HG02678 (cell line): ENCODE measurements around the gene ZBTB46.

Experiments used
- ATAC-seq: cut with Tn5 transposase; IDR thresholded peaks from one replicate; pipeline ENCODE4 v1.9.1; 2021; ENCODE audit warnings: mild to moderate bottlenecking, moderate library complexity; ENCODE audit not compliant: unreplicated experiment

The ZBTB46 gene

DNA sequence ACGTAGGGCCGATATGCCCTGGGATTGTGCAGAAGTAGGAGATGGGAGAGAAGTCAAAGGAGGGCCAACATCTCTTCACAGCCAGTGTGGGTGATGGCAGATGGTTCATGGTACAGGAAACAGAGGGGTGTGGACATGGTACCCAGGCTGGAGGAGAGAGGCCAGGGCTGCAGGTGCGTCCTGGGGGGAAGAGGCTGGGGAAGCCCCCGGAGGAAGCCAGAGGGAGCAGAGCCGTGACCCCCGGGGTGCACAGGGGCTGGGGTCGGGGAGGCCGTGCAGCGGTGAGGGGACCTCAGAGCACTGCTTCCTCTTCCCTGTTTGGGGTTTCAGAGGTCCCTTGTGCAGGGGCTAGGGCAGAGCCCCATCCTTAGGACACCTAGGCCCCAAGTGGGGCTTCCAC is 11.2 kb upstream of the ZBTB46 start:
- no peak for ATAC-seq

DNA sequence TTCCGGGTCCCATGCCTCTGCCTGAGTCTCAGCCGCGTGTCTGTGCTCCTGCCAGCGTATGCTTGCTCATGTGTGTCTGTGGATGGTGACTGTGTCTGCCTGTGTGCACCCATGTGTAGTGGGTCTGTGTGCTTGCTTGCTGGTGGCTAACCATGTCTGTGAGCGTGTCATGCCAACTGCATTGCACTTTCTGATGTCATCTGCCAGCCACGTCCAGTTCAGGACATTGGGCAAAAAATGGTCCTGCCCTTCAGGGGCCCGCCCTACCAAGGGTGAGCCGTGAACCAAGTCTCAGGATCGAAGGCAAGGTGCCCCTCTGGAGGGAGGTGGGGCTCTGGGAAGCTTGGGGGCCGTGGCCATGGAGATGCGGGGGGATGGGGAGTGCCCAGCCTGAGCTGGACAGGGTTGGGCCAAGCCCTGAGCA is 9.4 kb upstream of the ZBTB46 start:
- no peak for ATAC-seq

GRCh38 chr20:63839620-63840019 is 8.6 kb upstream of the ZBTB46 start:
- no peak for ATAC-seq

DNA sequence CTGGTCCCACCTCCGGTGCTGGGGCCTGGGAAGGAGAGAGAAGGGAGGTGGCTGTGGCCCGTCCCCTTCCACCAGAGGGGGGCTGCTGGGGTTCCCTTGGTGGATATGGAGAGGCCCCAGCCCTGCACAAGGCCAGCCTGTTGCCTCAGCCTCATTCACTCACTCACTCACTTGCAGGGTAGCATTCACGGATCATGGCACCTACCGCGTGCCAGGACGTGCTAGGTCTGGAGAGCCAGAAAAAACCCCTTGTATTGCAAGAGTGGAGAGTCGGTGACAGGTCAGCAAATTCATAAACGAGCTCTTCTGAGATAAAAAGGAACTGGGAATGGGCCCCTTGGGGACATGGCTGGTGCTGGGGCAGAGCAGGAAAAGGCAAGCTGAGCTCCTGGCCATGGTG is 6.4 kb upstream of the ZBTB46 start:
- no peak for ATAC-seq

DNA sequence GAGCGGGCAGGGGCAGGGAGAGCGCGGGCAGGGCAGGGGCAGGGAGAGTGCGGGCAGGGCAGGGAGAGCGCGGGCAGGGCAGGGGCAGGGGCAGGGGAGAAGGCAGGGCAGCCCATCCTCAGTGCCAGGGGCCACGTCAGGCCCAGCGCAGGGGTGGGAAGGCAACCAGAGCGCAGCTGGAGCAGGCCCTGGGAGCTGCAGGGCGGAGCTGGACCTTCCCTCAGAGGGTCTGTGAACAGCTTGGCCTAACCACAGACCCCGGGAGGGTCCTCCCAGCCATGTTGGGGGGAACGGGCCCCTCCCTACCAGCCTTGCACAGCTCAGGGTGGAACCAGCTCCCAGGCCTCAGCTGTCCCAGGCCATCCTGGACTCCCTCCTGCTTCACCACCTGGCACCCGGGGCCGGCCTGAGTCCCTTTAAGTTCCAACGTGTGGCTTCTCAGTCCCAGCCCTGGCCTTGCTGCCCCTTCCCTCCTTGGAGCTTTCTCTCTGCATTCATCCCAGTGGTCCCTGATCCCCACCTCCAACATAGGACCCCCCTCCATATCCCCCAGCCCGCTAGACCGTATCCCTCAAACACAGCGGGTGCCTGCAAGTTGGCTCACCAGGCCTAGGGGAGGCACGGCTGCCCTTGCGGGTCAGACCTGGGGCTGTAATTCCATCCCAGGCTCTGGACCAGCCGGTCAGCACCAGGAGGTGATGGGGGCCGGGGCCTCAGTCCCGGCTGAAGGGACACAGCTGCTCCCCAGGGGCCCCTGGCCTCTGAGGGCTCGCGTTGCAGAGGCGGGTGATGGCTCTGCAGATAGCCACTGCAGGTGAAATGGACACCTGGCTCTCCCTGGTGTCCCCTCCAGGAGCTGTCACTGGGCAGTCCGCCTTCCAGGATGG is 5.6 kb upstream of the ZBTB46 start:
- no peak for ATAC-seq

GRCh38 chr20:63835021-63835858 is 4.2 kb upstream of the ZBTB46 start:
- no peak for ATAC-seq

- no peak for ATAC-seq
Measured at GRCh38 chr20:63834491-63834880, 3.4 kb upstream of the ZBTB46 start.

GRCh38 chr20:63833776-63834490 is 2.9 kb upstream of the ZBTB46 start:
- ATAC-seq, result no peak

GRCh38 chr20:63831993-63832686 is 1.1 kb upstream of the ZBTB46 start:
- ATAC-seq, result no peak

DNA sequence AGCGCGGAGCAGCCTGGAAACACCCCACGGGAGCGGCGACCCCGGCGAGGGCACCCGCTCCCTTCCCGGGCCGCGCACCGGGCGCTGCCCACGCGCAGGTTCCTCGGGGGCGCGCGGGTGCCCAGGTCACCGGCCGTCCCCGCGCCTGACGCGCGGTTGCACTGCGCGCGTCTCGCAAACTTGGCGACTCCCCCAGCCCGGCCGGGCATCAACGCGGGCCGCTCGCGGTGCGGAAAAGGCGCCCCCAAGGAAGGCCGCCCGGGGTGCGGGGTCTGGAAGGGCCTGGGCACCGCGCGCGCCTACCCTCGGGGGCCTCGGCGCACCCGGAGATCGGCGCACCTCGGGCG is 555 bp upstream of the ZBTB46 start:
- peak; percentile 11 for ATAC-seq

GRCh38 chr20:63829945-63830835 is 874 bp downstream of the ZBTB46 start:
- ATAC-seq, result peak; percentile 15

DNA sequence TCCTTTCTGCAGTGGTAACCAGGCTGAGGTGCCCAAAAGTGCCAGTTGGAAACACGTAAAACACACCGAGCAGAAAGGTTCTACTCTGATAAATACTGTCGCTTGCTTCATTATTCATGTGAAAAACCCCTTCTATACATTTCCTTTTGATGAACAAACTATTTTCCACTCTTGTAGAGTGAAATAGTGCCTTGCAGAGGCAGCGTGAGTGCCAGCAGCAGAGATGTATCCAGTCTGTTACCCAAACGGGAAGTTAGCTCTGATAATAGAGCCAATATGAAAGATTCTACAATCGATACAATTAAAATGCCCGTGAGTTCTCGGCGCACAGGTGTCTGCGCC is 1.5 kb downstream of the ZBTB46 start:
- no peak for ATAC-seq

GRCh38 chr20:63828951-63829350 is 2.1 kb downstream of the ZBTB46 start:
- ATAC-seq, result no peak

DNA sequence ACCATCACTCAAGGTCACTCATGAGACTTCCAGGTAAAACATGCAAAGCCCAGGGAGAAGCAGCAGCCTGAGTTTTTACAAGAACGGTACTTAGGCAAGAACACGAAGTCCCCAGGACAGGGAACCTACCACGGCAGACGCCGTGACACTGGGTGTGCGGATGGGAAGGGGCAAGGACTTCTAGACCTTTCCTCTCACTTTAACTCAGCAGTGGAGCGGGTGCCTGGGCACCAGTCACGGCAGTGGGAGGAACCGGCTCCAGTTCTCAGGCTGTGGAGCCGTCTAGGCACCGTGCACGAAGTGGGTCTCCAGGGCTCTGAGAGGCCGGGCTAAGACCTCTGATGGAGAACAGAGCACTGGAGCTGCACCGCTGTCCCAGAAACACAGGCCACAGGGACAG is 2.5 kb downstream of the ZBTB46 start:
- ATAC-seq, result no peak

- no peak for ATAC-seq
Measured at GRCh38 chr20:63828124-63828523, 2.9 kb downstream of the ZBTB46 start.

GRCh38 chr20:63826753-63827152 is 4.3 kb downstream of the ZBTB46 start:
- ATAC-seq, result no peak

DNA sequence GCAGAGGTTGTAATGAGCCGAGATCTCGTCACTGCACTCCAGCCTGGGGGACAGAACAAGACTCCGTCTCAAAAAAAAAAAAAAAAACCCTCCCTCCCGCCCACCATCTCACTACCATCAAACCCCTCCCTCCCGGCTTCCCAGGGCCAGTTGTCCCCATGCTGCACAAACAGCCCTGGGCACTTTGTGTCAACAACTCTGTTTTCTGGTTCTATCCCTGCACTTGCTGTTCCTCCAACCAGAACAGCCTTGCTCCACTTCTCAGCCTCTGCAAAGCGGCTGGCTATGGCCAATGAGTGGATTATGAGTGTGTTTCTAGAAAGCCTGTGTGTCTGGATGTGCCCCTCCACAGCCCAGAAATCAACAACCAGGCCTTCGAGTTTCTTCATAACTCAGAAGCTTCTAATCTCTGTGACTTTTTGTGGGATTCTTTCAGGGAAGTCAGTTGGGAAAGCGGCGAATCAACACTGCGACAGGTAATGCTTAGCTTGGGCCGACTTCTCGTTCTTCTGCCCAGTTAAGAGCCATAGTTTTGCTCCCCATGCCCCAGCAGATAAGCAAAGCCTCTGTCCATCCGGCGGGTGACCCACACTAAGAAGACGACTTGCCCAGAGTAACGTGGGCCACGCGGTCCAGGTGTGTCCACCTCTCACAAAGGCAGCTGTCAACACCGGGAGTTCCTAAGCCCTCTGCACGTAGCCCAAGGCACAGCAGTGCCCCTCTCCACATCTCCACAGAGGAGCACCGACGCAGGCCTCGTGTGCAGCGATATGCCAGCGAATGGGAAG is 5.5 kb downstream of the ZBTB46 start:
- ATAC-seq, result no peak

DNA sequence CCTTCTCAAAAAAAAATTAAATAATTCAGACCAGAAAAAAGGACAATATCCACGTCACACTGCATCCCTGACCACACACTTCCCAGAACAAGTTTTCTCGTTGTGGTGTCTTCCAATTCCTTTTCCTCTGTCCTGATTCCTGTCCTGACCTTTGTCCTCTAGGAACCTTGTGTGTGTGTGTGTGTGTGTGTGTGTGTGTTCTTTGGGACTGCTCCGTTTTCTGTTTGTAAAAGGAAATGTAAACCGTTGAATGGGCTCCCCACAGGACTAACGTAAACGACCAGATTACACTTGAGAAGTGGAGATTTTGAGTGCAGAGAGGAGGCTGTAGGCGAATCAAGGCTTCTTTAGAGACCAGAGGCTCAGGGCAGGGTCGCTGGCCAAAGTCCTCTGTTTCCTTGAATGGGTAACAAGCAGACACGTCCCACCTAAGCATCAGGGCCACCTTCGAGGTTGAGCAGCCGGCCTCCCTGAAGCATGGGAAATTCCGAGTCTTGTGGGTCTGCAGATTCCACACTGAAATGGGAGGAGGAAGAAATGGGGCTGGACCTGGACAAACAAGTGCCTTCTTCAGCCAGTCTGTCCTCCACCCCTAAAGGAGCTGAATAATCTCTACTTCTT is 7.3 kb downstream of the ZBTB46 start:
- ATAC-seq, result no peak

- ATAC-seq, result no peak
Measured at GRCh38 chr20:63822276-63822696, 8.8 kb downstream of the ZBTB46 start.
